C1 segment of cervical spinal cord (tissue), 14 donors: ENCODE data around the gene XRCC5.
"Not testable (repeated sequence)": the region's sequence is repeated elsewhere in the genome, so short reads cannot be mapped to it uniquely, and the experiment has no call there.

Experiments
- DNase-seq, 14 donors: peaks; one replicate each; lab custom pipeline; 2025; lab: John Stamatoyannopoulos, UW

XRCC5 gene

GRCh38 chr2:216117561-216118340, 8.6 kb downstream of the XRCC5 start:
- DNase-seq, result no peak

GRCh38 chr2:216118474-216118873, 9.3 kb downstream of the XRCC5 start:
- DNase-seq, result no peak

GRCh38 chr2:216119146-216119545, 10.0 kb downstream of the XRCC5 start:
- peak in 1 of 14 donors; percentile 12 for DNase-seq

- DNase-seq, result no peak
Measured at GRCh38 chr2:216119986-216120385, 10.8 kb downstream of the XRCC5 start.

- no peak for DNase-seq
Measured at GRCh38 chr2:216121255-216121654, 12.1 kb downstream of the XRCC5 start.

GRCh38 chr2:216126943-216127342, 17.8 kb downstream of the XRCC5 start:
- DNase-seq, result no peak

GRCh38 chr2:216130346-216130971, 21.3 kb downstream of the XRCC5 start:
- DNase-seq, result no peak

GRCh38 chr2:216131175-216131926, 22.2 kb downstream of the XRCC5 start:
- no peak for DNase-seq

GRCh38 chr2:216132585-216132984, 23.4 kb downstream of the XRCC5 start:
- no peak for DNase-seq

- DNase-seq, result no peak
Measured at GRCh38 chr2:216133397-216133796, 24.2 kb downstream of the XRCC5 start.

- no peak for DNase-seq
Measured at GRCh38 chr2:216134958-216135541, 25.9 kb downstream of the XRCC5 start.

GRCh38 chr2:216139884-216140283, 30.7 kb downstream of the XRCC5 start:
- DNase-seq, result no peak

GRCh38 chr2:216141516-216141915, 32.4 kb downstream of the XRCC5 start:
- DNase-seq, result not testable (repeated sequence)

- DNase-seq, result no peak
Measured at GRCh38 chr2:216142540-216142939, 33.4 kb downstream of the XRCC5 start.

- DNase-seq, result no peak
Measured at GRCh38 chr2:216144372-216144771, 35.2 kb downstream of the XRCC5 start.

GRCh38 chr2:216144857-216145256, 35.7 kb downstream of the XRCC5 start:
- no peak for DNase-seq

- DNase-seq, result no peak
Measured at GRCh38 chr2:216146573-216146972, 37.4 kb downstream of the XRCC5 start.

- no peak for DNase-seq
Measured at GRCh38 chr2:216147172-216148131, 38.3 kb downstream of the XRCC5 start.

GRCh38 chr2:216148983-216149382, 39.8 kb downstream of the XRCC5 start:
- DNase-seq, result no peak

GRCh38 chr2:216149741-216150140, 40.6 kb downstream of the XRCC5 start:
- DNase-seq, result no peak
